OCI-LY3 (cell line): ENCODE data around the gene CLEC10A.

Experiments
- H2AFZ ChIP-seq: fragments of 200-600, 300-600 bp; shearing (Covaris generic); 2 replicates; pipeline ENCODE4 v1.6.0; 2014; ENCODE audit warnings: antibody characterized with exemption, low read depth, low read length
- H3K27ac ChIP-seq: fragments of 200-600, 300-600 bp; sonication (generic); 2 replicates; pipeline ENCODE4 v1.5.1; 2014; ENCODE audit warnings: mild to moderate bottlenecking, low read length, moderate library complexity, mixed read lengths
- H3K27me3 ChIP-seq: fragments of 200-600, 300-600 bp; sonication (generic); 2 replicates; pipeline ENCODE4 v1.6.1; 2014; ENCODE audit warnings: low read depth, low read length, mixed read lengths
- H3K36me3 ChIP-seq: fragments of 200-600, 300-600 bp; sonication (generic); replicated peaks from 2 replicates; pipeline ENCODE3; 2014; ENCODE audit warnings: low read depth, low read length, mixed read lengths
- H3K4me1 ChIP-seq: fragments of 300-600, 200-600 bp; sonication (generic); 2 replicates; pipeline ENCODE4 v1.6.1; 2014; ENCODE audit warnings: low read length, mixed read lengths
- H3K4me2 ChIP-seq: fragments of 200-600, 300-600 bp; sonication (generic); 2 replicates; pipeline ENCODE4 v1.6.1; 2014; ENCODE audit warnings: low read length, mixed read lengths
- H3K4me3 ChIP-seq: fragments of 300-600, 200-600 bp; sonication (generic); 2 replicates; pipeline ENCODE4 v1.5.1; 2014; ENCODE audit warnings: antibody characterized with exemption, mild to moderate bottlenecking, low read length, moderate library complexity
- H3K79me2 ChIP-seq: fragments of 300-600, 200-600 bp; shearing (Covaris generic); 2 replicates; pipeline ENCODE4 v1.6.1; 2014; ENCODE audit warnings: mild to moderate bottlenecking, low read length, mixed read lengths
- H3K9ac ChIP-seq: fragments of 300-600, 200-600 bp; shearing (Covaris generic); 2 replicates; pipeline ENCODE4 v1.6.0; 2014; ENCODE audit warnings: mild to moderate bottlenecking, low read length, moderate library complexity
- H3K9me3 ChIP-seq: fragments of 200-600, 300-600 bp; shearing (Covaris generic); 2 replicates; pipeline ENCODE4 v1.6.1; 2014; ENCODE audit warnings: low read length, mixed read lengths; ENCODE audit not compliant: insufficient read depth
- H4K20me1 ChIP-seq: fragments of 200-600, 300-600 bp; sonication (generic); 2 replicates; pipeline ENCODE4 v1.6.1; 2016; ENCODE audit warnings: low read length, mixed read lengths; ENCODE audit not compliant: insufficient read depth
- CTCF ChIP-seq: fragments of 200-600, 300-600 bp; sonication (generic); IDR thresholded peaks from 2 replicates; pipeline ENCODE4 v1.5.1; 2014; ENCODE audit warnings: antibody characterized with exemption, low read length, low read depth
- EZH2phosphoT487 ChIP-seq: fragments of 200-600 bp; shearing (Covaris generic); IDR thresholded peaks from 2 replicates; pipeline ENCODE4 v1.6.1; 2018; ENCODE audit warnings: antibody characterized with exemption, mixed run types, low read depth

CLEC10A gene

DNA sequence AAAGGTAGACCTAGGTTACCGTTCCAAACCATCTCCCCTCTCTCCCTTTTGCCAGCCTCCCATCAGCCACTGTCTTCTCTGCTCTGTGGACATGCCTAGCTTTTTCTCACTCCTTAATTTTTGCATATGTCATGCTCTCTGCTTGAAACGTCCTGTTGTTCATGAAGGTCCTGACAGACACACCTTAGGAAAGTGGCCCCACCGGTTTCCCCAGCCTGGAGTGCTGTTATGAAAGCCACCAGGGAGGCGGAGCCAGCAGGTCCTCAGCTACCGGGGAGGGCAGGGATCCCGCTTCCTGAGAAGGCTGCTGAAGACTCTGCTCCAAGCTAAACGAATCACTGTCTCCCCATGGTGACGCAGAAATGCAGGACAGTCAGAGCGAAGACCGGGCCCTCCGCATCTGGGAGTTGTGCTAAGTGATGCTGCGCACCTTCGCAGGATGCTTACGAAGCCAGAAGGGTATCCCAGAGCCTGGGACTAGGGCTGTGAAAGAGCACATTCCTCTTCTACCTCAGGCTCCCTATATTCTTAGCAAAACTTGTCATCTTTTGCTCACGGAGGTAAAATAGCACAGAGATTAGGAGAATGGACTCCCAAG lies 33.8 kb downstream of the CLEC10A start:
- Histone ChIP-seq H3K79me2 (no peaks in the 10 kb centered on the region), H3K36me3 (no peaks in the 10 kb centered on the region), H3K27me3 (no peaks in the 10 kb centered on the region), H2AFZ (peak overlapping the region; percentile 83), H3K27ac (no peak overlapping the region), H3K4me3 (peak overlapping the region; percentile 79), H3K9me3 (no peaks in the 10 kb centered on the region), H4K20me1 (no peaks in the 10 kb centered on the region), H3K9ac (peak overlapping the region; percentile 52), H3K4me2 (peak overlapping the region; percentile 96), H3K4me1 (peaks cover 9% of the 10 kb centered on the region; the same call in 1 of the 2 replicates)
- TF ChIP-seq EZH2phosphoT487 (no peak), CTCF (no peak)

DNA sequence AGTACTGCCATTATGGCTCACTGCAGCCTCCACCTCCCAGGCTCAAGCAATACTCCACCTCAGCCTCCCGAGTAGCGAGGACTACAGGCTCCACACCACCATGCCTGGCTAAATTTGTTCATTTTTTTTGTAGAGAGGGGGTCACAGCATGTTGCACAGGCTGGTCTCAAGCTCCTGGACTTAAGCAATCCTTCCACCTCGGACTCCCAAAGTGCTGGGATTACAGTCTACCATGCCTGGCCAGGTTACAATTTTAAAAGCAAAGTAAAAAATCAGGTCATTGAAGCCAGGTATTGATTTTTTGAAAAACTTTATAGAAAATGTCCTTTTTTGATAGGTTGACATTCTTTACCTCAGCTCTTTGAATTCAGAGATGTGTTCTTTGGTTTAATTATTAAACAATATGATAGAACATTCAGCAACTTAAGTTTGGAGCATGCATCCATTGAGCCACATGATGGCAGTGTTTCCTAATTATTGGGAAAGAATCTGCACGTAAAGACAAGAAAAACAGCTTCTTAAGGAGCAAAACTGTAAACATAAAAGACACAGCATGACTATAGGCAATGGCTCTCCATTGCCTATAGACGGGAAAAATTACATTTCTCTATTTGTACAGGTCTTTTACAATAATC lies 34.4 kb downstream of the CLEC10A start:
- TF ChIP-seq CTCF (peak; percentile 78), EZH2phosphoT487 (no peak)
- H3K9me3 ChIP-seq: no peaks in the 10 kb centered on the region
- no peaks in the 10 kb centered on the region for H3K79me2 ChIP-seq
- no peaks in the 10 kb centered on the region for H4K20me1 ChIP-seq
- H3K27me3 ChIP-seq: no peaks in the 10 kb centered on the region
- 0 out of 2 replicates have a peak overlapping the region, but pooled peaks have one; percentile 52 for H3K9ac ChIP-seq
- peak overlapping the region; percentile 96 for H3K4me2 ChIP-seq
- H3K36me3 ChIP-seq: no peaks in the 10 kb centered on the region
- H2AFZ ChIP-seq: no peak overlapping the region
- H3K4me1 ChIP-seq: peaks cover 9% of the 10 kb centered on the region; the same call in 1 of the 2 replicates
- H3K27ac ChIP-seq: no peak overlapping the region
- peak overlapping the region; percentile 79 for H3K4me3 ChIP-seq

GRCh38 chr17:7043497-7044198 lies 36.4 kb downstream of the CLEC10A start, which contains the start of gene SLC16A11:
Gene SLC16A11, minus strand, starts transcription at chr17:7044092. Its CDS starts 579 bp downstream, at chr17:7043513.
- no peaks in the 10 kb centered on the region for H3K27me3 ChIP-seq

More at GRCh38 chr17:7043497-7044198, 36.4 kb downstream of the CLEC10A start, which contains the start of gene SLC16A11:
- peaks cover 9% of the 10 kb centered on the region; the same call in 1 of the 2 replicates for H3K4me1 ChIP-seq
- H3K79me2 ChIP-seq: no peaks in the 10 kb centered on the region
- no peak within 1 kb of the TSS for H3K9ac ChIP-seq
- no peak within 1 kb of the TSS for H3K4me2 ChIP-seq
- no peaks in the 10 kb centered on the region for H3K36me3 ChIP-seq
- H3K4me3 ChIP-seq: no peak within 1 kb of the TSS
- no peak within 1 kb of the TSS for H3K27ac ChIP-seq
- no peak within 1 kb of the TSS for H2AFZ ChIP-seq
- no peaks in the 10 kb centered on the region for H4K20me1 ChIP-seq
- TF ChIP-seq EZH2phosphoT487 (no peak), CTCF (no peak)
- H3K9me3 ChIP-seq: no peaks in the 10 kb centered on the region
